Stimulated activated CD8-positive, alpha-beta memory T cell treated with anti-CD3 and anti-CD28 coated beads, Interleukin-7, amount 100 ng/mL, for 1 hour (primary cell): ENCODE data around the gene FIBCD1.
A peak's percentile ranks its signal among the peaks of the same experiment; 100 is the strongest.

ENCODE experiments used
- DNase-seq, 2 donors: peaks; one replicate each; pipeline ENCODE4 v3.0.0-alpha.2; 2020; ENCODE audit warnings: low read depth in 2 of 2

The FIBCD1 gene

DNA sequence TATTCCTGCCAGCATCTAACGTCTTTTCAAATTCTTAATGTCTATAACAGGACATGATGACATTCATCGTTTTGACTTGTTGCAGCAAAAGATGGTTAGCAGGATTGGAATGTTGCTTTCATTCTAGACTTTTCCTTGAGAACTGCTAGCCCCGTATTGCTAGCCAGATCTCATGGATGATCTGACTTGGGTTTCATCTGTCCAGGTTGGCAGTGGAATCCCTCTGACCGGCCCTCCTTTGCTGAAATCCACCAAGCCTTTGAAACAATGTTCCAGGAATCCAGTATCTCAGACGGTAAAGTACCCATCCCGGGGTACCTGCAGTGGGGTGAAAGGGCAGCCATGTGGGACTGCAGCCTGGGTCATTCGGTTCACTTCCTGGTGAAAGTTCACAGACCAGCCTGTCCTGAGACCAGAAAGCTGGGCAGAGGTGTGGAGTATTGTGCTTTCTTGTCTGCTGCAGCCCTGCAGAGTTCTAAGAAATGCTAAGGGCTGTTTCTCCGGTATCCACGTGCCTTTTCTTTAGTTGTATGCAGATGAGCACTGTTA lies 59.1 kb downstream of the FIBCD1 start:
- no peak for DNase-seq

DNA sequence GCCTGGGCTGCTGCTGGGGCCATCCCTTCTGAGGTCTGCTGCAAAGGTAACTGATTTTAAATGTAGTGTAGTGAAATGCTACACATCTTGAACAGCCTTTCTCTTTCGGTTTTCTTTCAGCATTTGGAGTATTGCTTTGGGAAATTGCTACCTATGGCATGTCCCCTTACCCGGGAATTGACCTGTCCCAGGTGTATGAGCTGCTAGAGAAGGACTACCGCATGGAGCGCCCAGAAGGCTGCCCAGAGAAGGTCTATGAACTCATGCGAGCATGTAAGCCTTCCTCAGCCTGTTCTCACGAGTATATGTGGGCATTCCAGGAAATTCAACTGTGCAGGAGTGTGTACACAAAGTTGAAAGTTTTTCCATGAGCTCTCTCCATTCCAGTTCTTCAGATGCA lies 60.8 kb downstream of the FIBCD1 start:
- no peak for DNase-seq

DNA sequence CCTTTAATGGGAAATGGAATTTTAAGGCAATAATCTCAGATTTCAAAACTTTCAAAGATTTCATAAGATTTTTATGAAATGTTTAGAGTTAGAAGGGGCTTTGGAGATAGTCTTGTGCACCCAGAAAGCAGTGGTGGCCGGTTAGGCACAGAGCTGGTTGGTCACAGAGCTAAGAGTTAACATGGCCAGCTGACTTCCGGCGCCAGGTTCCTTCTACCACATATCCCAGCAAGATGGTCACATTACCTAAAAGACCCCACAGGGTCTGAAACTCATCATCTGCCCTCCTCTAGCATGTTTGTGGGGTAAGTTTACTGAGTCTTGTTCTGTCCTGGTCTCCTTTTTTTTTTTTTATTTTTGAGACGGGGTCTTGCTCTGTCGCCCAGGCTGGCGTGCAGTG lies 61.7 kb downstream of the FIBCD1 start:
- DNase-seq, result no peak

DNA sequence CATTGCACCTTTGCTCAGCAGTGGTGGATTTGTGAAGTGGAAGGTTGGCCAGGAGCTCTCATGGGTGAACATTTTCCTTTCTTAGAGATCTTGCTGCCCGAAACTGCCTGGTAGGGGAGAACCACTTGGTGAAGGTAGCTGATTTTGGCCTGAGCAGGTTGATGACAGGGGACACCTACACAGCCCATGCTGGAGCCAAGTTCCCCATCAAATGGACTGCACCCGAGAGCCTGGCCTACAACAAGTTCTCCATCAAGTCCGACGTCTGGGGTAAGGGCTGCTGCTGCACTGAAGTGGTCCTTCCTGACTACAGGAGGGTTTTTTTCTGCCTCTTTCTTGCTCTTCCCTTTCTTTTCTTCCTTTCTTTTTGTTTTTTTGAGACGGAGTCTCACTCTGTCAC lies 64.3 kb downstream of the FIBCD1 start:
- no peak for DNase-seq

DNA sequence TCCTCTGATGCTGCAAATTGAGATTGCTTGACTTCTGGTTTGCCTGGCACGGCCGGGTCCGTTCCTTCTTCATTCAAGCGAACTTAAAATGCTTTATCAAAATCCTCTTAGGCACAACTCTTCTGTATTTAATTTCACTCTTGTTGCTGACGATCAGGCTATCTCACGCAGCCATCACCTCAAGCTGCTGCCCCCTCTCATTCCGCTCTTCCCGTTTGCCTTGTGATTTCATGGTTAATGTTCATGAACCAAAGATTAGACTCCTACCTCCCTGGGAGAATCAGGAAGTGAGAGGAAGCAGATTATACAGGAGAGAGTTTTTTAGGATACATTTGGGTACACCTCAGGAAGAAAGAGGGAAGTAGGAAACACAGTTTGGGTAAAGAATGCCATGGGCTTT lies 65.1 kb downstream of the FIBCD1 start:
- no peak for DNase-seq

DNA sequence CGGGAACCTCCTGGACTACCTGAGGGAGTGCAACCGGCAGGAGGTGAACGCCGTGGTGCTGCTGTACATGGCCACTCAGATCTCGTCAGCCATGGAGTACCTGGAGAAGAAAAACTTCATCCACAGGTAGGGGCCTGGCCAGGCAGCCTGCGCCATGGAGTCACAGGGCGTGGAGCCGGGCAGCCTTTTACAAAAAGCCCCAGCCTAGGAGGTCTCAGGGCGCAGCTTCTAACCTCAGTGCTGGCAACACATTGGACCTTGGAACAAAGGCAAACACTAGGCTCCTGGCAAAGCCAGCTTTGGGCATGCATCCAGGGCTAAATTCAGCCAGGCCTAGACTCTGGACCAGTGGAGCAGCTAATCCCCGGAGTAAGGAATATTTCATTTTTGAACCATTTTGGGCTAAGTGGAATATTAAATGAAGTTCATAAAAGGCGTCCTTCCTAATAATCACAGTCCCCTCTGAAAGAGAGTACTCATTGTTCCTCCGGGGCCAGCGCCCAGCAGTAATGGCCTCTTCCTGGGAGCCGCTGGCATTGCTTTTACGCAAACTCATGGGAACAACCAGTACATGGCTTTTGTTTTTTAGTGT lies 66.0 kb downstream of the FIBCD1 start:
- no peak for DNase-seq

DNA sequence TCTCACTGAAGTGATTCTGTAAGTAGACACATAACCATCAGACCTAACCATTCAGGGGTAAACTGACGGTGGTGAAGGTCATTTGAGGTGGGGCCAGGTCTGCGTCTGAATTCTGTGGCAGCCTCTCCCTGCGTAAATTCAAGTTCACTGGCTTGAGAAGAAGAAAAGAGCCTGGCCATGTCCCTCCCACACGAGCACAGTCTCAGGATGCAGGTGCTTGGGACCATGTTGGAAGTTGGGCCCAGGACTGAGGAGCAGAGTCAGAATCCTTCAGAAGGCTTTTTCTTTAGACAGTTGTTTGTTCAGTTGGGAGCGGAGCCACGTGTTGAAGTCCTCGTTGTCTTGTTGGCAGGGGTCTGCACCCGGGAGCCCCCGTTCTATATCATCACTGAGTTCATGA lies 66.5 kb downstream of the FIBCD1 start:
- no peak for DNase-seq

DNA sequence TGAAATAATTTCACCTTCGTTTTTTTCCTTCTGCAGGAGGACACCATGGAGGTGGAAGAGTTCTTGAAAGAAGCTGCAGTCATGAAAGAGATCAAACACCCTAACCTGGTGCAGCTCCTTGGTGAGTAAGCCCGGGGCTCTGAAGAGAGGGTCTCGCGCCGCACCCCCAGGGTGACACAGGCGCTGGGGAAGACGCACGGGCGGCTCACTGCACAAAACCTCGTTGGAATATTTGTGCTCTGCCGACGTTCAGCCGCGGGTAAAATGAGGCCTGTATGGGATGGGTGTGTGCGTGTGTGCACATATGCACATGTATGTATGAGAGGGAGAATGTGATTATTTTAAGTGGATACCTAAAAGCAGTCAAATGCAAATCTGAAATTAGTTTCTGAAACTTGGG lies 67.0 kb downstream of the FIBCD1 start:
- no peak for DNase-seq

DNA sequence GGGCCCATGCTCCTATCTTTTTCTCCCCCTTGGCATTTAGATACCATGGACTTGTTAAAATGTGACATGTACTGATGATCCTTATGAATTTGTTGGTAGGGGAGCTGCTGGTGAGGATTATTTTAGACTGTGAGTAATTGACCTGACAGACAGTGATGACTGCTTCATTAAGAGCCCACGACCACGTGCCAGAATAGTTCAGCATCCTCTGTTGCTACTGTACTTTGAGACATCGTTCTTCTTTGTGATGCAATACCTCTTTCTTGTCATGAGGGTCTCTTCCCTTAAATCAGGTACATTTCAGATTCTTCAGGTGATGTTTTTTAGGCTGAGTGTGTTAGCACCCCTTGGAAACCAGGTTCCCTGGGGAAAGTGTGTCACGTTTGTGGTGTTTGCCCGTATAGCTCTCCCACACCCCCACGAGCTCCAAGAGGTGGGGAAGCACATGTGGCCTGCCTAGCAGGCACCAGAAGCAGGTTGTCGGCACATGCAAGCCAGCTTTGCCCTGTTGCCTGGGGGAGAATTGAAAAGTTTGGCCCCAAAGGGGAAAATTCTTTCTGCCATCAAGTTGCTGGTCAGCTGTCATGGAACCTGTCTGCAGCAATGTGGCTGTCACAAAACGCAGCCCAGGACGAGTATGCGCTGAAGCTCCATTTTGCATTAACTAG lies 67.5 kb downstream of the FIBCD1 start:
- DNase-seq, result no peak

DNA sequence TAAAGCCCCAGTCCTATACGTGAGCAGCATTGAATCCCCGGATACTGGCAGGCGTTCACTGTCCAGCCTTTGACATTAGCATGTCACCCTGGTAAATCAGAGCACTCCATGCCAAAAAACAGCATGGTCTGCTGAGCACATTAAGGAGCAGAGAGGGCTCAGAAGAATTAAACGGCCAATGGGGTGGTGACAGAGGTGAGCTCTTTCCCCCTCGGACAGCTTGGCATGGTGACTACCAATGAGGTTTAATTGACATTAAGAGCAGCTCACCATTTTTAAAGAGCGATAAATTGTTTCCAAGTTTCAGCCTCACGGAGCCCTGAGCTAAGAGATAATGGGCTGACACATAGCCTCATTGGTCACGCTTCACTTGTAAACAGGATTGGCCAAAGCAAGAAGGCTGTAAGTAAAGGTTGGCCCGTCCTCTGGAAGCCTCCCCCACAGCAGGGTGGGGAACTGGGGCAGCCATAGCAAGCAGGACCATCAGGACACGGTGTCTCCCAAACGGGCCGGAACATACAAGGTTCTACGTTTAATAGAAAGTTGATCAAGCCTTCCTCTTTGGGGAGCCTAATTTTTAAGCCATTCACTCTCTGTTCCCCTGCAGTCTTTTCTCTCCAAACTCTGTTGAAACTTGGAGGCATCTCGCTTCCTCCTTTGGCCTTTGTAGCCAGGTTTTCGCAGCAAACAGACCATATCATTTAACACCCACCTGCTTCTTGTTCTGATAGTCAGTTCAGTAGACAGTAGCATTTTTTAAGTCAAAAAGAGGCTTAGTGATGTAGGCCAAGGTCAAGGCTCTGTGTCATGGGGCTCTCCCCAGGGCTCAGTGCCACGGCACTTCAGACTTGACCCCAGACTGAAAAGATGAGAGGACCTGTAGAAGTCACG lies 68.3 kb downstream of the FIBCD1 start:
- DNase-seq, result no peak

DNA sequence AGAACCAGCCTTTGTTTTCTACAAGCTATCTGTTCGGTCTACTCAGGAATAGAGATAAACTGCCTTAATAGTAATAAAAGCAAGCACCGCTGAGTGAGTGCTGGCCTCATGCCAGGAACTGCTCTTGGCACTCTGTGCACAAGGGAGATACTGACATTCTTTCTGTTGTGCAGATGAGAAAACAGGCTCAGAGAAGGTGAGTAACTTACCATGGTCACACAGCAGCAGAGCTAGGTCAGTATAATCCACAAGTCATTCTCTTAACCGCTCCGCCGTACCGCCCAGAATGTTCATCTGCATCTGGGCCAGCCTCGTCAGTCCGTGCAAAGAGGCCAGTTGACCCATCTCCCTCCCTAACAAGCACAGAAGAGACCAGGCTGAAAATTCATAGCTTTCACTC lies 69.8 kb downstream of the FIBCD1 start:
- DNase-seq, result no peak

DNA sequence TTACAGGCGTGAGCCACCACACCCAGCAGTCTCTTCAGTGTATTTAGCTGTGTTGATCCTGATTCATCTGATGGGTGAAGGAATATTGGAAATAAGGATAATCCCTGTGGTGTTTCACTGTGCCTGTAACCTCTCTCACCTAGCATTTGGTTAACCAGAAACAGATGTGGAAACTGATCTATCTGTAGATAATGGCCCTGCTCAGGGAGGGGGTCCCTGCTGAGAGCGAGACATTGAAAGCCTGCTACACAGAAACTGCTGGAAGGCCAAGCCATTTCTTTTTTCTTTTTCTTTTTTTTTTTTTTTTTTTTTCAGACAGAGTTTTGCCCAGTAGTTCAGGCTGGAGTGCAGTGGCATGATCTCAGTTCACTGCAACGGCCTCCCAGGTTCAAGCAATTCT lies 70.8 kb downstream of the FIBCD1 start:
- no peak for DNase-seq

DNA sequence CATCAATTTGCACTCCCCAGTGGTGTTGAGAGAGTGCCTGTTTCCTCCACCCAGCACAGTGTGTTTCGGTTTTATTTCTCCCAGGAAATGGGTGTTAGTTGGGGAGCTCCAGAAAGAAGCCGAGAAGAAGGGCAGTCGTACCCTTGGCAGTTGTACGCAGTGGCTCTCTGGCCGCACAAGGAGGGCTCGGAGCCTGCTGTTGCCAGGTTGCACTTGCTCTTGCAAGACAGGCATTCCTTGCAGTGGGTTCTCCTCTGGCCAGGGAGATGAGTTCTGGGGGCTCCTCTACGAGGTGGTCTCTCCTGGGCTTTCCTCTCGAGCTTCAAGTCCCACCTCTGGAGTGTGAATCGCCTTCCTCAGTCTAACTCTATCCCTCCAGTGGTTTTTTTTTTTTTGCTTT lies 71.5 kb downstream of the FIBCD1 start:
- no peak for DNase-seq

DNA sequence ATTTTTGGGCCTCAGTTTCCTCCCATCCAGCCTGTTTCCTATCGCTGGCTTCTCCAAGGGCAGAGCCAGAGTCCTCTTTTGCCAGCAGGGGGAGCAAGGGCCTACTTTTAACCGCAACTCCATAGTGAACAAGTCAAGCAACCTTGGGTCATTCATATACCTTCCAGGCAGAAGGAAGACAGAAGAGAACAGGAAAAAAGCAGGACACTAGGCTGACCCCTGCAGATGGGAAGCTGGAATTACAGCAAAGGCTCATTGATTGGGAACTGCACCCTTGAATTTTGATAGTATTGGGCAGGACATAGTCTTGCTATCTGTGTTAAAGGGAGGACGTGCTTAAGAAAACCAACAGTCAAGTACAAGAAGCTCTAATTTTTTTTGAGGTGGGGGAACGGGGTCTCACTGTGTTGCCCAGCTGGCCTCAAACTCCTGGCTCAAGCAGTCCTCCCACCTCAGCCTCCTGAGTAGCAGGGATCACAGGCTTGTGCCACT lies 72.5 kb downstream of the FIBCD1 start:
- peak in 1 of 2 donors; percentile 25 for DNase-seq

DNA sequence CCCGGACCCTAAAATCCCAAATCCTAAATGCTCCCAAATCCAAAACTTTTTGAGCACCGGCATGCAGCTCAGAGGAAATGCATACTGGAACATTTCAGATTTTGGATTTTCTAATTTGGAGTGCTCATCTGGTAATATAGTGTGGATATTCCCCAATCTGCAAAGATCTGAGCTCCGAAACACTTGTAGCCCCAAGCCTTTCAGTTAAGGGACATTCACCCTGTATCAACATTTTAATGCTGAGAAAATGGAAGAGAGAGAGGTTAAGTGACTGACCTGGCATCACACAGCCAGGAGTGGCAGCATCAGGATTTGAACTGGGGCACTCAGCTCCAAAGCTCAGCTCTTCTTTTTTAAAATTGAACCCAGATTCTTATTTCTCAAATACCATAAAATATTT lies 73.1 kb downstream of the FIBCD1 start:
- DNase-seq, result no peak

DNA sequence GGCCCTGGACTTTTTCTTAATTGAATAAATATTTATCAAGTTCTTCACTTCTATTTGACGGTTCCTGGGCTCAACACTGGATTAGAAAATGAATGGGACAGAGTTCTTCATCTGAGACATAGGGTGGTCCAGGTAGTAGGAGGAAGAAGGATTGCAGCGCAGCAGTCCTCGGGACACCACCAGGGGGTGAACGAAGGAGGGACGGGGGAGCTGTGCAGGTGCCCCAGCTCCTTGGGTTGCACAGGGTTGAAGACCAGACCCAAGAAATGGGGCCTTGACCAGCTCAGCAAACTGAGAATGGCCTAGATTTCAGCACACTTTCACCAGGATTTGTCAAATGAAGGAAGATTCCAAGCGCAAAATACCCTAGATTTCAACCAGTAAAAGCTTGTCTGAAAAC lies 74.5 kb downstream of the FIBCD1 start:
- DNase-seq, result no peak

DNA sequence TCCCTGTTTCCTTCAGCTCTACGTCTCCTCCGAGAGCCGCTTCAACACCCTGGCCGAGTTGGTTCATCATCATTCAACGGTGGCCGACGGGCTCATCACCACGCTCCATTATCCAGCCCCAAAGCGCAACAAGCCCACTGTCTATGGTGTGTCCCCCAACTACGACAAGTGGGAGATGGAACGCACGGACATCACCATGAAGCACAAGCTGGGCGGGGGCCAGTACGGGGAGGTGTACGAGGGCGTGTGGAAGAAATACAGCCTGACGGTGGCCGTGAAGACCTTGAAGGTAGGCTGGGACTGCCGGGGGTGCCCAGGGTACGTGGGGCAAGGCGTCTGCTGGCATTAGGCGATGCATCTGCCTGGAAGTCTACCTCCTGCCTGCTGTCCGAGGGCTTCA lies 76.3 kb downstream of the FIBCD1 start:
- no peak for DNase-seq

DNA sequence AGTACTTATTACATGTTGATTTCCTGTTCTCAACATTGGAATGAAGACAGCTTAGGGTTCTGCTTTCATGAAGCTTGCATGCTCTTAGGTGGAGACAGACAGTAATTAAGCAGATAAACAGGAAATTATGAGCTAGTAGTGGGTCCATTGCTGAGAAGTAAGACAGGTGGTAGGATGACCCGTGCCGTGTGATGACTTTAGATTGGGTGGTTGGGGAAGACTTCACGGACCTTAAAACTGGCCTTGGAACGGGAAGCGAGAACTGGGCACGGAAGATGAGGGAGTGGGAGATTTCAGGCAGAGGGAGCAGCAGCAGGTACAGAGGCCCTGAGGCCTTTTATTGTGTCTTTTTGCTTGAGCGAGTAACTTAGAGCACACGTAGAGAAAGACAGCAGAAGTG lies 76.8 kb downstream of the FIBCD1 start:
- DNase-seq, result no peak

DNA sequence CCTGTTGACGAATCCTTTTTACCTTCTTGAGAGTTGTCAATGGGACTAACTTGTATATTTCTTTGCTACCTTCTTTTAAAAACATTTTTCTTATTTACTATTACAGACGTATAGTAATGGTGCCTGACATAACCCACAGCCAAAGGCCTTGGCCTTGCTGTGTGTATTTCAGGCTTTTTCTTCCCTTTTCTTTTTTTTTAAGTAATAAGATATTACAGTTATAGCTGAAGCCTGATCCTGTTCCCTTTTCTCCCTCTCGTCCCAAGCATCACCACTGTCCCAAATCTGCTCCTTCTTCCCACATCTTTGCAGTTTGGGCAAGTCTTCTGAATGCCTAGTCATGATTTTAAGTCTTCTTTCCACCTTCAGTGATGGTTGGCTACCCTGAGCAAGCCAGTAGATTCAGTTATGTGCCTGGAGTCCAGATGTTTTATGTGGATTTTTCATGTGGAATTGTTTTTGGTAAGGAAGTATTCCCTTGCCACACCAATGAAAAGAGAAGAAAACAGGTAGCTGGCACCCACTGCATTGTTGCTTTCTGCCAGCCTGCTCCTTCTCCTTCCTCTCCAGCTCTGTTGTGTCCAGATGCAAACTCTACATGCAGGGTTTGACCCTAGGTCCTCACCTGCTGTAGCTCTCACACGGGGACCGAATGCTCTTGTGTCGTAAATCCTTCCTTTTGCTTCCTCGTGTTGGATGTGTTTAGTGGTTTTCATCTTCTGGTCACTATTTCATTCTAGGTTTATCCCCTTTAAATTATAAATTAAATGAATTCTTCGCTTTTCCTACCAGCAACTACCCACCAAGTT lies 77.5 kb downstream of the FIBCD1 start:
- DNase-seq, result no peak

DNA sequence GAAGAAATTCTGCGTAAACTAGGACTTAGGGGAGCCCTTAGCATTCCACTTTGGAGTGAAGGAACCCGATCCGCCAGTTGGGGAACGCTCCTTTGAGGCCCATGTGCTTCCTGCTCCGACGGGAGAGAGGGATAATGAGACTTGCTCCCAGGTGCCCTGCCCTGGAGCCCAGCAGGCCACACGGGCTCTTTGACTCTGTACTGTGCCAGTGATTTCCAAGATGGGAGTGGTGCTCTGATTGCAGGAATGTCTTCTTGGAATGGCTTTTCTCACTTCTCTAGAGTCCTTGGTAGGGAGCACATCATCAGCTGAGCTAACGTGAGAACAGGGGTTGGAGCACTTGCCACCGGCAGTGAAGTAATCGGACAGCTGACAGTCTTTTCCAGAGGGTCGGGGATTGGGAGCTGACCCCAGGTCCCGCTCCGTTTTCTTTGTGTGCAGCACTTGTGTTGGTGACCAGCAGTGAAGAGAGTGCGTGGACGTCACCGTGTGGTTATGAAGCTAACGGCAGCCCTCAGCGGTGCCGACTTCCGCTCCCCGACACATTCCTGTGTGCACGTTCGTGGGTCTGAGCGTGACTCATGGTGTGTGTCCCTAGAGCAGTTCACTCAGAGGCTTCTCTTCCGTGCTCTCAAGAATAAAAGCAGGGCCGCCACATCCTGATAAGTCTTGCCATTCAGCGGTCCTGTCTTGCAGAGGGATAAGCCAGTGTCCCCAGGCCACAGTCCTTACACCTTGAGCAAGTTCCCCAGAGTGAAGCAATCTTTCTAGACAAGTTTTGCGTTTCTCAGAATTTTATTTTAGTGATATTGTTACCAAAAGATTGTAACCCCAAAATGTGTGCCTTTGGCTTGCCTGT lies 78.4 kb downstream of the FIBCD1 start:
- DNase-seq, result no peak
